ENCODE data around the gene DHRSX. TPM values are rescaled to one million over a fixed set of nuclear protein-coding genes. Genes with fewer than 3 reads are reported as not detected.

Gene DHRSX
- total and polyA plus RNA-seq, 7 donors, result 12.5 to 25.2 (median 16.1) TPM

GRCh38 chrX:2452799-2453198, 48.0 kb downstream of the DHRSX start:
- Histone ChIP-seq H3K4me1 (peaks cover 0 to 16% (median 6%) of the 10 kb centered on the region in 4 donors), H3K4me3 (no peak overlapping the region), H3K36me3 (no peaks in the 10 kb centered on the region), H3K27ac (no peak overlapping the region), H3K9me3 (no peaks in the 10 kb centered on the region), H3K27me3 (no peaks in the 10 kb centered on the region)
- no peak for DNase-seq
- TF ChIP-seq POLR2AphosphoS5 (IDR thresholded peaks at IDR 0.05) (no peak), POLR2A (IDR thresholded peaks at IDR 0.05) (no peak), EP300 (IDR thresholded peaks at IDR 0.05) (no peak)
- TF ChIP-seq, protein P1, sequence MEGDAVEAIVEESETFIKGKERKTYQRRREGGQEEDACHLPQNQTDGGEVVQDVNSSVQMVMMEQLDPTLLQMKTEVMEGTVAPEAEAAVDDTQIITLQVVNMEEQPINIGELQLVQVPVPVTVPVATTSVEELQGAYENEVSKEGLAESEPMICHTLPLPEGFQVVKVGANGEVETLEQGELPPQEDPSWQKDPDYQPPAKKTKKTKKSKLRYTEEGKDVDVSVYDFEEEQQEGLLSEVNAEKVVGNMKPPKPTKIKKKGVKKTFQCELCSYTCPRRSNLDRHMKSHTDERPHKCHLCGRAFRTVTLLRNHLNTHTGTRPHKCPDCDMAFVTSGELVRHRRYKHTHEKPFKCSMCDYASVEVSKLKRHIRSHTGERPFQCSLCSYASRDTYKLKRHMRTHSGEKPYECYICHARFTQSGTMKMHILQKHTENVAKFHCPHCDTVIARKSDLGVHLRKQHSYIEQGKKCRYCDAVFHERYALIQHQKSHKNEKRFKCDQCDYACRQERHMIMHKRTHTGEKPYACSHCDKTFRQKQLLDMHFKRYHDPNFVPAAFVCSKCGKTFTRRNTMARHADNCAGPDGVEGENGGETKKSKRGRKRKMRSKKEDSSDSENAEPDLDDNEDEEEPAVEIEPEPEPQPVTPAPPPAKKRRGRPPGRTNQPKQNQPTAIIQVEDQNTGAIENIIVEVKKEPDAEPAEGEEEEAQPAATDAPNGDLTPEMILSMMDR (IDR thresholded peaks at IDR 0.05), result no peak
- 97 to 98% methylated on average over 4 of the region's 4 CpGs for WGBS, 2 donors
- intact Hi-C loops (cut with DNase I), result no loop called here

- H3K27ac ChIP-seq, result no peak overlapping the region
- H3K4me1 ChIP-seq, result peaks cover 0 to 16% (median 6%) of the 10 kb centered on the region in 4 donors
- H3K27me3 ChIP-seq, result no peaks in the 10 kb centered on the region
- no peaks in the 10 kb centered on the region for H3K36me3 ChIP-seq
- intact Hi-C loops (cut with DNase I), result no loop called here
- H3K9me3 ChIP-seq, result no peaks in the 10 kb centered on the region
- no peak for DNase-seq
- no peak overlapping the region for H3K4me3 ChIP-seq
- WGBS, 2 donors, result 96% methylated on average over 22 of the region's 22 CpGs
- TF ChIP-seq, protein P1 (IDR thresholded peaks at IDR 0.05), result no peak
- TF ChIP-seq EP300 (IDR thresholded peaks at IDR 0.05) (no peak), POLR2A (IDR thresholded peaks at IDR 0.05) (no peak), POLR2AphosphoS5 (IDR thresholded peaks at IDR 0.05) (no peak)
These were observed 48.4 kb downstream of the DHRSX start for GRCh38 chrX:2452317-2452784.

DNA sequence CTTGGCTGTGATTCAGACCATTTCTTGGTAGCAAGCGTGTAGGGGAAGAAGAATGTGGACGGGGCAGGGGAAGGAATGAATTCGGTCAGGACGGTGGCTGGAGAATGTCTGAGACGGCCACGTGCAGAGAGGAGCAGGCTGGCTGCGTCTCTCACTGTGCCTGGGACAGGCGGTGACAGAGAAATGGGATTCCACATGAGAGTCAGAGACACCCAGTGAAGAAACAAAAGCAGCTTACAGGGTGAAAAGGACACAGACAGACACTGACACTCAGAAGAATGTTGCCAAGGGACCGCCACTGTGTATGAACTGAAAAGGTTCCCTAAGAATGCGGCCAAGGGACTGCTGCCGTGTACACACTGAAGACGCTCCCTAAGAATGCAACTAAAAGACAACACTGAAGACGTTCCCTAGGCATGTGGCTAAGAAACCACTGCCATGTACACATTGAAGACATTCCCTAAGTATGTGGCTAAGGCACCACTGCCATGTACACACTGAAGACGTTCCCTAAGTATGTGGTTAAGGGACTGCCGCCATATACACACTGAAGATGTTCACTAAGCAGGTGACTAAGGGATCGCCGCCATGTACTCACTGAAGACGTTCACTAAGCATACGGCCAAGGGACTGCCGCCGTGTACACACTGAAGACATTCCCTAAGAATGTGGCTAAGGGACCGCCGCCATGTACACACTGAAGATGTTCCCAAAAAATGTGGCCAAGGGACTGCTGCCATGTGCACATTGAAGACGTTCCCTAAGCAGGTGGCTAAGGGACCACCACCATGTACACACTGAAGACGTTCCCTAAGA, 49.1 kb downstream of the DHRSX start:
- Histone ChIP-seq H3K27me3 (no peaks in the 10 kb centered on the region), H3K4me3 (no peak overlapping the region), H3K27ac (no peak overlapping the region), H3K9me3 (no peaks in the 10 kb centered on the region), H3K36me3 (no peaks in the 10 kb centered on the region), H3K4me1 (peaks cover 0 to 16% (median 6%) of the 10 kb centered on the region in 4 donors)
- intact Hi-C loops (cut with DNase I), result no loop called here
- DNase-seq, result no peak
- 83 to 84% methylated on average over 25 of the region's 25 CpGs for WGBS, 2 donors
- TF ChIP-seq EP300 (IDR thresholded peaks at IDR 0.05) (no peak), POLR2AphosphoS5 (IDR thresholded peaks at IDR 0.05) (no peak), POLR2A (IDR thresholded peaks at IDR 0.05) (no peak)
- TF ChIP-seq, protein P1 (IDR thresholded peaks at IDR 0.05), result no peak

DNA sequence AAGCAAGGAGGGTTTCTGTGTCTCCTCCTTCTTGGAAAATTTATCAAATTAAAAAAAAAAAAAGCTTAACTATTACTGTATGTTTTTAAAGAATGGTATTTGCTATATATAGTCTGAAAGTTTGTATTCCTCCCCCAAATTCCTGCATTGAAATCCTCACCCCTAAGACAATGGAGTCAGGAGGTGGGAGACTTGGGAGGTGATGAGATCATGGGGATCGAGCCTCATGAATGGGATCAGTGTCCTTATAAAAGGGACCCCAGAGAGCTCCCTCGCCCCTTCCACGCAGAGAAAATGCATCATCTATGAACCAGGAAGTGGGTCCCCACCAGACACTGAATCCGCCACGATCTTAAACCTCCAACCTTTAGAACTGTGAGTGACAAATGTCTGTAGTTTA, 50.1 kb downstream of the DHRSX start:
- no peak for DNase-seq
- 71 to 90% methylated on average over 5 of the region's 5 CpGs for WGBS, 2 donors
- no peaks in the 10 kb centered on the region for H3K9me3 ChIP-seq
- intact Hi-C loops (cut with DNase I), result no loop called here
- H3K36me3 ChIP-seq, result no peaks in the 10 kb centered on the region
- H3K27me3 ChIP-seq, result no peaks in the 10 kb centered on the region
- H3K4me3 ChIP-seq, result no peak overlapping the region
- TF ChIP-seq, protein P1 (IDR thresholded peaks at IDR 0.05), result no peak
- TF ChIP-seq POLR2A (IDR thresholded peaks at IDR 0.05) (no peak), EP300 (IDR thresholded peaks at IDR 0.05) (no peak), POLR2AphosphoS5 (IDR thresholded peaks at IDR 0.05) (no peak)
- H3K27ac ChIP-seq, result no peak overlapping the region
- peaks cover 0 to 16% (median 6%) of the 10 kb centered on the region in 4 donors for H3K4me1 ChIP-seq
